ENCODE measurements around the gene DOC2A.

Gene DOC2A

DNA sequence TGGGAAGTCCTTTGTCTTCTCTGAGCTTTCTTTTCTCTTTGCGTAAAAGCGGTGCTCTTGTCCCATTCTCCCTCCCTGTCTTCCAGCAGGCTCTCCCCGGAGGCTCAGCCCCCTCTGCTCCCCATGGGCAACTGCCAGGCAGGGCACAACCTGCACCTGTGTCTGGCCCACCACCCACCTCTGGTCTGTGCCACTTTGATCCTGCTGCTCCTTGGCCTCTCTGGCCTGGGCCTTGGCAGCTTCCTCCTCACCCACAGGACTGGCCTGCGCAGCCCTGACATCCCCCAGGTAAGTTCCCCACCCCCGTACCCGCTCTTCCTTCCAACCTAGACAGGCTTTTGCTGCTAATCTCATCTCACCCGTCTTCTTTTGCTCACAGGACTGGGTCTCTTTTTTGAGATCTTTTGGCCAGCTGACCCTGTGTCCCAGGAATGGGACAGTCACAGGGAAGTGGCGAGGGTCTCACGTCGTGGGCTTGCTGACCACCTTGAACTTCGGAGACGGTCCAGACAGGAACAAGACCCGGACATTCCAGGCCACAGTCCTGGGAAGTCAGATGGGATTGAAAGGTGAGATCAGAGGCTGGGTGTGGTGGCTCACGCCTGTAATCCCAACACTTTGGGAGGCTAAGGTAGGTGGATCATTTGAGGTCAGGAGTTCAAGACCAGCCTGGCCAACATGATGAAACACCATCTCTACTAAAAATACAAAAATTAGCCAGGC, 47.6 kb downstream of the DOC2A start:
- Histone ChIP-seq H3K36me3 (ENCODE audit: insufficient read depth, low read length) (peaks cover 4% of the 10 kb centered on the region; the same call in 1 of the 2 replicates), H3K9ac (ENCODE audit: low read length) (peak overlapping the region; percentile 77; the same call in 1 of the 2 replicates), H3K4me1 (ENCODE audit: insufficient read depth, low read length, severe bottlenecking) (peaks cover 15% of the 10 kb centered on the region), H2AFZ (ENCODE audit: low read length) (no peak overlapping the region), H3F3A (ENCODE audit: insufficient read depth, low read length) (no peaks in the 10 kb centered on the region), H4K20me1 (ENCODE audit: insufficient read depth, low read length) (no peaks in the 10 kb centered on the region), H3K9me2 (ENCODE audit: low read depth, low read length) (no peaks in the 10 kb centered on the region), H3K79me2 (ENCODE audit: insufficient read depth, low read length) (no peaks in the 10 kb centered on the region), H3K4me3 (ENCODE audit: low read depth, low read length, poor library complexity, severe bottlenecking) (peak overlapping the region; percentile 67), H3K9me3 (ENCODE audit: low read length) (no peaks in the 10 kb centered on the region), H3K4me2 (ENCODE audit: low read length) (peak overlapping the region; percentile 89), H3K27me3 (ENCODE audit: insufficient read depth, low read length) (no peaks in the 10 kb centered on the region), H3K27ac (ENCODE audit: low read depth, low read length, poor library complexity, severe bottlenecking) (peak overlapping the region; percentile 11)
- no peak for TF ChIP-seq EZH2 (IDR thresholded peaks at IDR 0.05; ENCODE audit: borderline replicate concordance, low read length)
- TF ChIP-seq CTCF (IDR thresholded peaks at IDR 0.05; ENCODE audit: low read length) = no peak

DNA sequence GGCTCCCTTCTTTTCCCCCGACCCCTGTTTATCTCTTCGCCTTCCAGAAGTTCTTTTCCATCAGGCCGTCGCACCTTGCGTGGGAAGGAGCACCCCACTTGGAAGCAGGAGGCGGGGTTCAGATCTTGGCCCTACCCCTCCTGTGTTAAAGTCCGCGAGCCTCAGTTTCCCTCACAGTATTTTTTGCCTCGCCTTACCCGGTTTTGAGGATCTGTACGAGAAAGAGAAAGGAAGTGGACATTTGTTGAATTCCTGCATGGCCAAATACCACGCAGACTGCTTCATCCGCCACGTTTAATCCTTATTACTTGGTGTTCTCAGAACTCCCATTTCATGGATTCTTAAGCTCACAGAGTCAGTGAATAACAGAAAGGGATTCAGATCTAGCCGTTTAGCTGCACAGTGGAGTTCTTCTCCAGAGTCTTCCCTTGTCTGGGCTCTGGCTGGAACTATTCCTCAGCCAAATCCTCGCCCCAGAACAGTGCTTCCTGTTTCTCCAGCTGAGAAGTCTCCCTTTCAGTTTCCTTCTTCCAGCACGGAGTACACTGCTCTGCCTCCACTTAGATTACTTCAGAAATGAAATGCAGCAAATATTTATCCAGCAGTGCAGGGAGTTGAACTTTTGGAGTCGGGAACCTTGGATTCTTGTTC, 48.4 kb downstream of the DOC2A start:
- Histone ChIP-seq H3K4me3 (ENCODE audit: low read depth, low read length, poor library complexity, severe bottlenecking) (peak overlapping the region; percentile 67), H2AFZ (ENCODE audit: low read length) (no peak overlapping the region), H3K9ac (ENCODE audit: low read length) (peak overlapping the region; percentile 77), H3K36me3 (ENCODE audit: insufficient read depth, low read length) (no peaks in the 10 kb centered on the region), H3K27ac (ENCODE audit: low read depth, low read length, poor library complexity, severe bottlenecking) (peak overlapping the region; percentile 11), H3K4me2 (ENCODE audit: low read length) (peak overlapping the region; percentile 89), H3K9me3 (ENCODE audit: low read length) (no peaks in the 10 kb centered on the region), H3K9me2 (ENCODE audit: low read depth, low read length) (no peaks in the 10 kb centered on the region), H3K4me1 (ENCODE audit: insufficient read depth, low read length, severe bottlenecking) (peaks cover 15% of the 10 kb centered on the region), H3K79me2 (ENCODE audit: insufficient read depth, low read length) (no peaks in the 10 kb centered on the region), H4K20me1 (ENCODE audit: insufficient read depth, low read length) (no peaks in the 10 kb centered on the region), H3F3A (ENCODE audit: insufficient read depth, low read length) (no peaks in the 10 kb centered on the region), H3K27me3 (ENCODE audit: insufficient read depth, low read length) (no peaks in the 10 kb centered on the region)
- TF ChIP-seq EZH2 (IDR thresholded peaks at IDR 0.05; ENCODE audit: borderline replicate concordance, low read length) (no peak), CTCF (IDR thresholded peaks at IDR 0.05; ENCODE audit: low read length) (no peak)

GRCh38 chr16:29961479-29962343, 49.1 kb downstream of the DOC2A start, which contains the start of gene TMEM219:
TMEM219 (plus strand) TSS chr16:29962079; CDS start chr16:29963144, 1,065 bp downstream.
- H4K20me1 ChIP-seq (ENCODE audit: insufficient read depth, low read length) = no peaks in the 10 kb centered on the region
- no peaks in the 10 kb centered on the region for H3K27me3 ChIP-seq (ENCODE audit: insufficient read depth, low read length)
- peak within 1 kb of the TSS; percentile 77 for H3K9ac ChIP-seq (ENCODE audit: low read length)
- H3K4me3 ChIP-seq (ENCODE audit: low read depth, low read length, poor library complexity, severe bottlenecking) = peak within 1 kb of the TSS; percentile 67
- H3K4me2 ChIP-seq (ENCODE audit: low read length) = peak within 1 kb of the TSS; percentile 89
- no peaks in the 10 kb centered on the region for H3K79me2 ChIP-seq (ENCODE audit: insufficient read depth, low read length)
- no peaks in the 10 kb centered on the region for H3K9me2 ChIP-seq (ENCODE audit: low read depth, low read length)
- peak within 1 kb of the TSS; percentile 70; the same call in 1 of the 2 replicates for H2AFZ ChIP-seq (ENCODE audit: low read length)
- H3K4me1 ChIP-seq (ENCODE audit: insufficient read depth, low read length, severe bottlenecking) = peaks cover 15% of the 10 kb centered on the region
- peak within 1 kb of the TSS; percentile 15 for H3K27ac ChIP-seq (ENCODE audit: low read depth, low read length, poor library complexity, severe bottlenecking)
- peak; percentile 23; the same call in 1 of the 2 replicates for TF ChIP-seq CTCF (IDR thresholded peaks at IDR 0.05; ENCODE audit: low read length)
- TF ChIP-seq EZH2 (IDR thresholded peaks at IDR 0.05; ENCODE audit: borderline replicate concordance, low read length) = no peak
- no peaks in the 10 kb centered on the region for H3K36me3 ChIP-seq (ENCODE audit: insufficient read depth, low read length)
- no peaks in the 10 kb centered on the region for H3F3A ChIP-seq (ENCODE audit: insufficient read depth, low read length)
- H3K9me3 ChIP-seq (ENCODE audit: low read length) = no peaks in the 10 kb centered on the region
